NB4 (cell line): ENCODE results near the gene TSNAXIP1.

Experiments
- CTCF ChIP-seq: IDR thresholded peaks from one replicate; pipeline ENCODE4 v1.5.1; 2012; ENCODE audit warnings: low read depth, low read length
- POLR2A ChIP-seq: IDR thresholded peaks from 2 replicates; pipeline ENCODE4 v1.6.1; 2011; ENCODE audit warnings: mild to moderate bottlenecking; ENCODE audit not compliant: insufficient read length; ENCODE audit errors: extremely low read depth
- TF ChIP-seq, protein P1 (sequence below): IDR thresholded peaks from 2 replicates; pipeline ENCODE4 v1.6.1; 2011; ENCODE audit warnings: low read depth, low read length

DNA sequence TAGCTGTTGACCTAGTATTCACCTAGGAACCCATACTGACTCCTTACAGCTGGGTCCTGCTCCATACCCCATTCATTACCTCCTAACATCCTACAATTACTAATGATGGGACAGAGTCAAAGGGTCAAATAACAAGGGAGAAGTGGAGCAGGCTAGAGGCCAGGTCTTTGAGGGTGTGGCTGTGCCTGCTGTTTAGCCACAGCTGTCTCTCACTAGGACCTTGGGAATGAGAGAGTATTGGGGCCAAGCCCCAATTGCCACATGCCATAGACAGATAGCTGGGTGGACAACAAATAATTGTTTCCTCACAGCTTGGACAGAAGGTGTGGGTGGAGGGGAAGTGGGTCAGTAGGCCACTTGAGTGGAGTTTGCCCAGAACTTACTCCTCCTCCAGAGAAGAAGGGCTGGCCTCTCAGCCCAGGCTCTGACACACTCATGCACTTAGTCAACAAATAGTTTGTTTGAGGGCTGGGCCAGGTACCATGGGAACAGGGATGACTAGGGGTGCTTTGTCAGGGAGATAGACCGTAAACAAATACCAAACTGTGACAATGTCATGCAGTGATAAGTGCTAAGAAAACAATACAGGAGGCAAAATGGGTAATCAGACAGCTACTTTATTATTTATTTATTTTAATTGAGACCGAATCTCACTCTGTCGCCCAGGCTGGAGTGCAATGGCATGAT, 51.0 kb downstream of the TSNAXIP1 start:
- TF ChIP-seq CTCF (no peak), POLR2A (no peak)
- TF ChIP-seq, protein P1, sequence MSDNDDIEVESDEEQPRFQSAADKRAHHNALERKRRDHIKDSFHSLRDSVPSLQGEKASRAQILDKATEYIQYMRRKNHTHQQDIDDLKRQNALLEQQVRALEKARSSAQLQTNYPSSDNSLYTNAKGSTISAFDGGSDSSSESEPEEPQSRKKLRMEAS = no peak
